ENCODE data around the gene KPNA4. TPM values are rescaled to one million over a fixed set of nuclear protein-coding genes. Genes with fewer than 3 reads are reported as not detected.

KPNA4 gene
- total RNA-seq, 4 donors from 2014 or later, result 13.8 to 29.7 (median 22.7) TPM

GRCh38 chr3:160556141-160556540, 9.2 kb downstream of the KPNA4 start:
- intact Hi-C loops (cut with DNase I; ENCODE audit: low total_unique reads), result no loop called here
- TF ChIP-seq EP300 (IDR thresholded peaks at IDR 0.05; ENCODE audit: low read depth), result no peak
- TF ChIP-seq CTCF (IDR thresholded peaks at IDR 0.05), result no peak
- TF ChIP-seq POLR2A (IDR thresholded peaks at IDR 0.05), result no peak
- no peak for TF ChIP-seq POLR2AphosphoS5 (IDR thresholded peaks at IDR 0.05)
- Histone ChIP-seq H3K4me3 (no peak overlapping the region), H3K4me1 (peaks cover 0 to 41% (median 19%) of the 10 kb centered on the region in 4 donors), H3K36me3 (no peaks in the 10 kb centered on the region), H3K27ac (no peak overlapping the region), H3K9me3 (no peaks in the 10 kb centered on the region), H3K27me3 (no peaks in the 10 kb centered on the region)
- in situ Hi-C loops (cut with MboI; ENCODE audit: low pct_ligation_motif_present in 1 of 4, low pct_unique_long_range_greater_than_20kb in 1 of 4, low sequenced_read_pairs in 3 of 4), result no loop called here
- no peak for DNase-seq
- WGBS, 2 donors (ENCODE audit: low coverage in 1 of 2), result 86 to 100% methylated on average over 2 of the region's 2 CpGs

GRCh38 chr3:160554980-160555379, 10.4 kb downstream of the KPNA4 start:
- WGBS, 2 donors (ENCODE audit: low coverage in 1 of 2), result 89 to 96% methylated on average over 3 of the region's 3 CpGs
- TF ChIP-seq EP300 (IDR thresholded peaks at IDR 0.05; ENCODE audit: low read depth) (no peak), POLR2A (IDR thresholded peaks at IDR 0.05) (no peak), CTCF (IDR thresholded peaks at IDR 0.05) (no peak), POLR2AphosphoS5 (IDR thresholded peaks at IDR 0.05) (no peak)
- in situ Hi-C loops (cut with MboI; ENCODE audit: low pct_ligation_motif_present in 1 of 4, low pct_unique_long_range_greater_than_20kb in 1 of 4, low sequenced_read_pairs in 3 of 4), result no loop called here
- H3K4me3 ChIP-seq, result no peak overlapping the region
- H3K27ac ChIP-seq, result no peak overlapping the region
- no peak for DNase-seq
- no peaks in the 10 kb centered on the region for H3K27me3 ChIP-seq
- no peaks in the 10 kb centered on the region for H3K9me3 ChIP-seq
- peaks cover 0 to 4% (median 0%) of the 10 kb centered on the region in 4 donors for H3K36me3 ChIP-seq
- H3K4me1 ChIP-seq, result peaks cover 0 to 30% (median 13%) of the 10 kb centered on the region in 4 donors
- intact Hi-C loops (cut with DNase I; ENCODE audit: low total_unique reads), result no loop called here

- Histone ChIP-seq H3K27ac (no peak overlapping the region), H3K36me3 (peaks cover 0 to 4% (median 0%) of the 10 kb centered on the region in 4 donors), H3K4me3 (no peak overlapping the region), H3K4me1 (peaks cover 0 to 23% (median 13%) of the 10 kb centered on the region in 4 donors), H3K9me3 (no peaks in the 10 kb centered on the region), H3K27me3 (no peaks in the 10 kb centered on the region)
- DNase-seq, result no peak
- intact Hi-C loops (cut with DNase I; ENCODE audit: low total_unique reads), result no loop called here
- in situ Hi-C loops (cut with MboI; ENCODE audit: low pct_ligation_motif_present in 1 of 4, low pct_unique_long_range_greater_than_20kb in 1 of 4, low sequenced_read_pairs in 3 of 4), result no loop called here
- 43 to 44% methylated on average over 1 of the region's 1 CpG for WGBS, 2 donors (ENCODE audit: low coverage in 1 of 2)
- TF ChIP-seq EP300 (IDR thresholded peaks at IDR 0.05; ENCODE audit: low read depth) (no peak), POLR2A (IDR thresholded peaks at IDR 0.05) (no peak), CTCF (IDR thresholded peaks at IDR 0.05) (no peak), POLR2AphosphoS5 (IDR thresholded peaks at IDR 0.05) (no peak)
These were observed 11.5 kb downstream of the KPNA4 start for GRCh38 chr3:160553827-160554226.

- Histone ChIP-seq H3K27ac (no peak overlapping the region), H3K4me3 (no peak overlapping the region), H3K4me1 (peaks cover 0 to 18% (median 0%) of the 10 kb centered on the region in 4 donors), H3K9me3 (no peaks in the 10 kb centered on the region), H3K27me3 (no peaks in the 10 kb centered on the region), H3K36me3 (peaks cover 0 to 4% (median 0%) of the 10 kb centered on the region in 4 donors)
- TF ChIP-seq EP300 (IDR thresholded peaks at IDR 0.05; ENCODE audit: low read depth) (no peak), POLR2AphosphoS5 (IDR thresholded peaks at IDR 0.05) (no peak)
- intact Hi-C loops (cut with DNase I; ENCODE audit: low total_unique reads) (loop anchor here (10.0 kb wide), 1 partner anchor 1902 kb away; the partner anchor contains the start of gene GFM1), in situ Hi-C loops (cut with MboI; ENCODE audit: low pct_ligation_motif_present in 1 of 4, low pct_unique_long_range_greater_than_20kb in 1 of 4, low sequenced_read_pairs in 3 of 4) (loop anchor here in 1 of 4 donors (25.0 kb wide), 1 partner anchor 691 kb away; no protein-coding TSS in a partner anchor)
- DNase-seq, result no peak
- 85 to 87% methylated on average over 4 of the region's 4 CpGs for WGBS, 2 donors (ENCODE audit: low coverage in 1 of 2)
These were observed 18.6 kb downstream of the KPNA4 start for GRCh38 chr3:160546727-160547126.

- in situ Hi-C loops (cut with MboI; ENCODE audit: low pct_ligation_motif_present in 1 of 4, low pct_unique_long_range_greater_than_20kb in 1 of 4, low sequenced_read_pairs in 3 of 4), result loop anchor here in 1 of 4 donors (25.0 kb wide), 1 partner anchor 692 kb away; no protein-coding TSS in a partner anchor
- WGBS, 2 donors (ENCODE audit: low coverage in 1 of 2), result 85 to 87% methylated on average over 3 of the region's 3 CpGs
- DNase-seq, result no peak
- H3K4me3 ChIP-seq, result no peak overlapping the region
- peaks cover 0 to 18% (median 1%) of the 10 kb centered on the region in 4 donors for H3K4me1 ChIP-seq
- peaks cover 0 to 3% (median 0%) of the 10 kb centered on the region in 4 donors for H3K36me3 ChIP-seq
- no peak for TF ChIP-seq EP300 (IDR thresholded peaks at IDR 0.05; ENCODE audit: low read depth)
- no peak for TF ChIP-seq CTCF (IDR thresholded peaks at IDR 0.05)
- TF ChIP-seq POLR2A (IDR thresholded peaks at IDR 0.05), result no peak
- no peak for TF ChIP-seq POLR2AphosphoS5 (IDR thresholded peaks at IDR 0.05)
- intact Hi-C loops (cut with DNase I; ENCODE audit: low total_unique reads), result loop anchor here (10.0 kb wide), 1 partner anchor 1901 kb away; the partner anchor contains the start of gene GFM1
- no peaks in the 10 kb centered on the region for H3K9me3 ChIP-seq
- H3K27ac ChIP-seq, result no peak overlapping the region
- no peaks in the 10 kb centered on the region for H3K27me3 ChIP-seq
These were observed 19.9 kb downstream of the KPNA4 start for GRCh38 chr3:160545504-160545871.
